ENCODE data around the gene FBXL20.
"Not testable (repeated sequence)": the region's sequence is repeated elsewhere in the genome, so short reads cannot be mapped to it uniquely, and the experiment has no call there.

Gene FBXL20

GRCh38 chr17:39327109-39327508 is 74.3 kb downstream of the FBXL20 start:
- DNase-seq: no peak

DNA sequence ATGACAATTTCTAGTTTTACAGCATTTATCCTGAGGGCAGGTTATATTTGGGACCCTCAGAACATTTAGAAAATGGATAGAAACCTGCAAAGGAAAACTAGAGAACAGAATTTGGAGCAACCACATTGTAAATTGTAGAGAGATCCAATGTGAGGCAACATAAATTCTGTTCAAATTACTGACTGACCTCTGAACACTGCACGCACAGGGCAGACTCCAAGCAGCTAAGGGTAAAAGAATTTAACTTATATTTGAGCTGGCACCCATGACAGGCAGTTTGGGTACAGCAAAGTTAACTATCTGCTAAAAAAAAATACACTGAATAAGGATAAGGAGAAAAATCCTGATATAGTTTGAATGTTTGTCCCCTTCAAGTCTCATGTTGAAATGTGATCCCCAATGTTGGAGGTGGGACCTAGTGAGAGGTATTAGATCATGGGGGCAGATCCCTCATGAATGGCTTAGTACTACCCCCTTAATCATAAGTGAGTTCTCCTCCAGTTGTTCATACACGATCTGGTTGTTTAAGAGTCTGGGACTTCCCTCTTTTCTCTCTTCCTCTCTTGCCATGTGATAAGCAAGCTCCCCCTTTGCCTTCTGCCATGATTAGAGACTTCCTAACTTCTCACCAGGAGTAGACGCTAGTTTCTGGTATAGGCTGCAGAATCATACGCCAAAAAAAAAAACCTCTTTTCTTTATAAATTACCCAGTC is 75.7 kb downstream of the FBXL20 start:
- DNase-seq: no peak

DNA sequence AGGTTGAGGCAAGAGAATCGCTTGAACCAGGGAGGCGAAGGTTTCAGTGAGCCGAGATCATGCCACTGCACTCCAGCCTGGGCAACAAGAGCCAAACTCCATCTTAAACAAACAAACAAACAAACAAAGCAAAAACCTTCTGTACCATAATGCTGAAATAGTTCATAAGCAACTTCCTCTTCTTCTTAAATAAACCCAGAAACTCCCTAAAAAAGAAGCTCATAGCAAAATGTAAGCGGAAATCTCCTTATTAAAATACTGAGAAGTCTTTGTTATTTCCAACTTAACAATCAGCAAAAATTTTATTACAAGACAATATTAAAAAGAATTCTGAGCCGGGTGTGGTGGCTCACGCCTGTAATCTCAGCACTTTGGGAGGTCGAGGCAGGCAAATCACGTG is 82.8 kb downstream of the FBXL20 start:
- DNase-seq: no peak

DNA sequence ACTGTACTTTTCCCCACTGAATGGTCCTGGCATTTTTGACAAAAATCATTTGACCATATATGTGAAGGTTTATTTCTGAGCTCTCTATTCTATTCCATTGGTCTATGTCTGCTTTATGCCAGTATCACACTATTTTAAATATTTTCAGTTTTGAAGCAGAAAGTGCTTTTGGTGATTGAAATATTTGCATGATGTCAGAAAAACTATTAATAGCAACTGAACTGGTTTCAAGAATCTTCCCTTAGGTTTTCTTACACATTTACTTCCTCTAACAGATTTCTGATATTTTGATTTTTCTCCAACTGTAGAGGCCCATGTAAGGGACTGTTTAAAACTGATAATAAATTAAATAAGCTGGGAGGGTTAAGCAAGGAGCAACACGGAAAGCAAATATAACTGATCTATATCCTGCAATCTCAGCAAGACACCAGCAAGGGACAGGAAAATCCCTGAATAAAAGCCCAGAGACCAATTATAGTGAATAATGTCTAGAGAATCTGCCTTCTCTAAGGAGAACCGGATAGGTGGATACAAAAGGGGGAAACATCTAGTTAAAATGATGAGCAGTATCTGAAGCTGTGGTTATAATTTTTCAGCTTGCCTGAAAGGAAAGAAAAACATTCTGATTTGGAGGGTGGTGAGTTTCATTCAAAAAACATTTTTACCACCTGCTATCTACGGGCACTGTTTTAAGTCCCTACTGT is 94.8 kb downstream of the FBXL20 start:
- DNase-seq: no peak

DNA sequence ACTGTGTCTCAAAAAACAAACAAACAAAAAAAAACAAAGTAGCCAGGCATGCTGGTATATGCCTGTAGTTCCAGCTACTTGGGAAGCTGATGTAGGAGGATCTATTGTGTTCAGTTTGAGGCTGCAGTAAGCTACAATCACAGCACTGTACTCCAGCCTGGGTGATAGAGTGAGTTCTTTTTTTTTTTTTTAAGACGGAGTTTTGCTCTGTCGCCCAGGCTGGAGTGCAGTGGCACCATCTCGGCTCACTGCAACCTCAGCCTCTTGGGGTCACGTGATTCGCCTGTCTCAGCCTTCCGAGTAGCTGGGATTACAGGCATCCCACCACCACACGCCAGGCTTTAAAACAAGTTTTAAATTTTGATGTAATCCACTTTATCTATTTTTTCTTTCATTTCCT is 95.4 kb downstream of the FBXL20 start:
- DNase-seq: no peak

DNA sequence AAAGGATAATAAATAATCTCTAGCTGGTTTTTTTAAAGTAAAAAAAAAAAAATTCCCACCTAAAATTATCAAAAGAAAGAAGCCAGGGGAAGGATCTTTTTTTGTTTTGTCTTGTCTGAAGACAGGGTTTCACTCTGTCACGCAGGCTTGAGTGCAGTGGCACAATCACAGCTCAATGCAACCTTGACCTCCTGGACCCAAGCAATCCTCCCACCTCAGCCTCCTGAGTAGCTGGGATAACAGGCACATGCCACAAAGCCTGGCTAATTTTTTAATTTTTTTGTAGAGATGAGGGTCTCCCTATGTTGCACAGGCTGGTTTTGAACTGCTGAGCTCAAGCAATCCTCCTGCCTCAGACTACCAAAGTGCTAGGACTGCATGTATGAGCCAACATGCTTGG is 97.2 kb downstream of the FBXL20 start:
- no peak for DNase-seq

DNA sequence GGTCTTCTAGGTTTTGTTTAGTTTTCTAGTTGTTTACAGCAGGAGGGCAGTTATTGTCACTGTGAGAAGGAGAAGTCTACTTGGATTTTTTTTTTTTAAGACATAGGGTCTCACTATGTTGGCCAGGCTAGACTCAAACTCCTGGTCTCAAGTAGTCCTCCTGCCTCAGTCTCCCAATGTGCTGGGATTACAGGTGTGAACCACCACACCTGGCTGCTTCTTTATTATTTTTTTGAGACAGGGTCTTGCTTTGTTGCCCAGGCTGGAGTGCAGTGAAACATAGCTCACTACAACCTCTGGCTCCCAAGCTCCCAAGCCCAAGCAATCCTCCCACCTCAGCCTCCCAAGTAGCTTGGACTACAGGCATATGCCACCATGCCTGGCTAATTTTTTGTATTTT is 107.4 kb downstream of the FBXL20 start:
- DNase-seq: no peak

GRCh38 chr17:39292546-39292945 is 108.9 kb downstream of the FBXL20 start:
- not testable (repeated sequence) for DNase-seq

DNA sequence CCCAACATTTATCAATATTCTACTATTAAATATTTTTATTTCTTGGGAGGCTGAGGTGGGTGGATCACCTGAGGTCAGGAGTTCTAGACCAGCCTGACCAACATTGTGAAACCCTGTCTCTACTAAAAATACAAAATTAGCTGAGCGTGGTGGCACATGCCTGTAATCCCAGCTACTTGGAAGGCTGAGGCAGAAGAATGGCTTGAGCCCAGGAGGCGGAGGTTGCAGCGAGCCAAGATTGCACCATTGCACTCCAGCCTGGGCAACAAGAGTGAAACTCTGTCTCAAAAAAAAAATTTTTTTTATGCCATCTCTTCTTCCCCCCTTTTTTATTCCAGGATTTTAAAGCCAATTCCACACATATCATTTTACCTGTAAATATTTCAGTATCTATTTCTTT is 114.9 kb downstream of the FBXL20 start:
- DNase-seq: not testable (repeated sequence)

- no peak for DNase-seq
Observed at GRCh38 chr17:39284685-39285084, 116.7 kb downstream of the FBXL20 start.

DNA sequence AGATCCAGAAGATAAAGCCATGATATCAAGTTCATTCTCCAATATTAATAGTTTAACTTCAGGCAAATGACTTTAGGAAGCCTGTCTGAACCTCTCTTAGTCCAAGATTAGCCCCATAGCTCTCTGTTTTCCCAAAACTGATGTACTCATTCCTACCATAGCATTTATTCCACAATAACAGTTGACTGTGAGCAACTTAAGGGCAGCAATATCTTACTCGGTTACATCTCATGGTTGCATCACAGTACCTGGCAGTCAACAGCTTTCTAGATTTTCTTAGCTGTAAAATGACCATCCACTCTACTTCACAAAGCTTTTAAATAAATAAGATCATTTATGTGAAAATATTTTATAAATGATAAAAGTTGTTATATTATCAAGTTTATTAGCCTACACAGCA is 117.5 kb downstream of the FBXL20 start:
- DNase-seq: no peak

DNA sequence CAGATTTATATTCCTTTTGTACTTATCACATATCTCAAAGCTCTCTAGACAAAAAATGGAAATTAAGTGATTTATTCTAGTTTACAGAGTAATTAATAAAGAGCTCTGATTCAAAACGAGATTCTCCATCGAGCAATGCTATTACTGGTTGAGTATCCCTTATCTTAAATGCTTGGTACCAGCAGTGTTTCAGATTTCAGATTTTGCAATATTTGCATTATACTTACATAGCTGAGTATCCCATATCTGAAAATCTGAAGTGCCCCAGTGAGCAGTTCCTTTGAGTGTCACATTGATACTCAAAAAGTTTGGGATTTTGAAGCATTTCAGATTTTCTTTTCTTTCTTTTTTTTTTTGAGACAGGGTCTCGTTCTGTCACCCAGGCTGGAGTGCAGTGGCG is 118.3 kb downstream of the FBXL20 start:
- DNase-seq: no peak

DNA sequence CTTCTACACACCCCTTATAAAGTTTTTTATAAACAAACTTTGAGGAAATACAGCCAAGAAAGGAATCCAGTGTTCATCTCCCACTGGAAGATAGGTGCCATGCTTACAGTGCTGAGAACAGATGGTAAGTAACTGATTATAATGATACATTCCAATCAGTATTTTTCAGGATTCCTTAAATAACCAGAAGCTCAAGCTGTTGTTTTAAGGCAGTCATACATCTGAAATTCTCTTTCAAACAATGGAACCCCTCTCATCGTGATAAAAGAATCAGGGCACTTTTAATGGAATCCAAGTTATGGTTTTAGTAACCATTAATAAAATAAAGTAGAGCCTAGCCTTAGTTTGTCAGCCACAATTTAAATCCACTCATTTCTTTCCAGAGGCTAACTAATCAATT is 119.6 kb downstream of the FBXL20 start:
- no peak for DNase-seq

- not testable (repeated sequence) for DNase-seq
Observed at GRCh38 chr17:39278246-39278645, 123.2 kb downstream of the FBXL20 start.

- no peak for DNase-seq
Observed at GRCh38 chr17:39277110-39277509, 124.3 kb downstream of the FBXL20 start.

DNA sequence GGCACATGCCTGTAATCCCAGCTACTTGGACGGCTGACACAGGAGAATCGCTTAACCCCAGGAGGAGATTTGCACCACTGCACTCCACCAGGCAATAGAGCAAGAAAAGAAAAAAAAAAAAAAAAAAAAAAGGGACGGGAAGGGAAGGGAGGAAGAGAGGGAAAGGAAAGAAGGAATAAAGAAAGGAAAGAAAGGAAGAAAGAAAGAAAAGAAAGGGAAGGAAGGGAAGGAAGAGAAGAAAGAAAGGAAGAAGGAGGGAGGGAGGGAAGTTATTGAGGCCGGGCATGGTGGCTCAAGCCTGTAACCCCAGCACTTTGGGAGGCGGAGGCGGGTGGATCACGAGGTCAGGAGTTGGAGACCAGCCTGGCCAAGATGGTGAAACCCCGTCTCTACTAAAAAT is 125.3 kb downstream of the FBXL20 start:
- no peak for DNase-seq

DNA sequence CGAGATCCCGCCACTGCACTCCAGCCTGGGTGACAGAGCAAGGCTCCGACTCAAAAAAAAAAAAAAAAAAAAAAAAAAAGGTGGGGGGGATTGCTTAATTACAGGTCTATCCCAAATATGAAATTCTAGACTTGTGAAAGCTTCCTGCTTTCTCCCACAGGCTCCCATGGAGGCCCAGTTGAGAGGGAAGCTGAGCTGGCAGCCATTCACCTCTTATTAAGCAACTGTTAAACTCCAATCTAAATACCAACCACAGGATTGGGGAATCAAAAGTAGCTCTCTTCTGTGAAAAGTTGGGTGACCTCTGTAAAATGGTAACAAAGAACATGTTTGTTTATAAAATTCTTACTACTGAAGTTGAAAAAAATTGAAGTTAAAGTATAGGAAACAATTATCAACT is 129.9 kb downstream of the FBXL20 start:
- no peak for DNase-seq

DNA sequence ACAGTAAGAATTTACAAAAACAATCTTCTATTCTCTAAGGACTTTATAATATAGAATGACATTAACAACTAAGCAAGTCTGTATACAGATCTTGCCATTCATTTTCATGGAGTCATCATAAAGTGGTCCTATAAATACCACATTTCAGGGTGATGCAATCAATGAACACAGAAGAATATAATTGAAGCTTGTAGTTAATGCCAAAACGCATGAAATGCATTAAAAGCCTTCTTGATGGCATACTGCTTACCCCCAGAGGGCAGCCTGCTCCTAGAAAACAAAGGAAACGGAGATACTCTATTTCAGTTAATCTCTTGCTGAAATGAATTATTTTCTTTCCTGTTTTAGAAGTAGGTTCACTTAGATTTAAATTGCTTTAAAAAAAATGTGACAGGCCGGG is 130.5 kb downstream of the FBXL20 start:
- DNase-seq: no peak

GRCh38 chr17:39264119-39264518 is 137.3 kb downstream of the FBXL20 start:
- DNase-seq: no peak

GRCh38 chr17:39261286-39261685 is 140.1 kb downstream of the FBXL20 start:
- DNase-seq: no peak

DNA sequence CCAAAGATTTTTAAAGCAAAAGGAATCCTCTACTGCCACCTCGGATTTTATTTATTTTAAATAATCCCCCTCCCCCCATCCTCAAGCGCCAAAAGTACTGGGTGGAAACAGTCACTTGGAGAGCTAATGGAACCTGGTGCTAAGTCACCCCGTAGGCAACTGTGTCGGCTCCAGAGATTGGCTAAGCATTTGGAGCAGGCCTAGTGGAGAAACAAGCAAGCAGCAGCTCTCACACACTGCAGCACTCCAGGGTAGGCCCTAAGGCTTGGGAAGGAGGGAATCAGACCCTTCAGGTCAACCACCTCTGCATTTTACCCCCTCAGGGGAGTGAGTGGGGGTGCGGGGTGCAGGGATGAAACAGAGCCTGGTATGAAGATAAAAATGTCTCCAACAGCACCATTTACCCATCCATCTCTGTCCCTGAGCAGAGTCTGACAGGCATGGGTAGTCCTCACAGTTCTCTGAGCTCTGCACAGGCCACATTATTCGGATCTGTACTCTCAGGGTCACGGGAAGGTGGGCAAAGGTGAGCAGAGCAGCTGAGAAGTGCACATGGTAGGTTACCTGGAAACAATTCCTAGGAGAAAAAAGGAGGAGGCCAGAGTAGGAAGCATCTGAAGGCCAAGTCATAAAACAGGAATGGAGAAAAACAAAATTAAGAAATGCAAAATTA is 148.5 kb downstream of the FBXL20 start:
- no peak for DNase-seq

GRCh38 chr17:39251997-39252396 is 149.4 kb downstream of the FBXL20 start:
- DNase-seq: no peak

- DNase-seq: not testable (repeated sequence)
Observed at GRCh38 chr17:39250076-39250475, 151.3 kb downstream of the FBXL20 start.

DNA sequence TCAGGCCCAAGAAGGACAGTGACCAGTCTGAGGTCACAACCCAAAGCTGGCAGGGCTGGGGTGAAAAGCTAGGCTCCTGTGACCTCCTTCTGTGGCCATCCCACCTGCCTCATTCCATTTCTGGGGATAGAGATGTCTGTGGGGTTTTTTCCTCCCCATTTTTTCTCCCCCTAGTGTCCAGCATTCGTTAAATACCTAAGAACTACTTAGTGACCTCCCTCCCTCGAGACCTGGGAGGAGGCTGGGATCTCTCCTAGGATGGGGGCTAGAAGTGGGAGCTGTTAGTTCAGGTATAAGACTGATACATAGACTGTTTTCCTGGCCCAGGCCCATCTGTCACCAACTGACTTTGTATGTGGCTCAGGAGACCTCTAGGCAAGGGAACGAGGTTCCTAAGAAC is 155.2 kb downstream of the FBXL20 start:
- DNase-seq: no peak
